HG03139 (cell line): ENCODE measurements around the gene ELOVL1.

Source experiments
- ATAC-seq: cut with Tn5 transposase; IDR thresholded peaks from one replicate; pipeline ENCODE4 v1.9.1; 2021; ENCODE audit not compliant: unreplicated experiment

ELOVL1 gene

DNA sequence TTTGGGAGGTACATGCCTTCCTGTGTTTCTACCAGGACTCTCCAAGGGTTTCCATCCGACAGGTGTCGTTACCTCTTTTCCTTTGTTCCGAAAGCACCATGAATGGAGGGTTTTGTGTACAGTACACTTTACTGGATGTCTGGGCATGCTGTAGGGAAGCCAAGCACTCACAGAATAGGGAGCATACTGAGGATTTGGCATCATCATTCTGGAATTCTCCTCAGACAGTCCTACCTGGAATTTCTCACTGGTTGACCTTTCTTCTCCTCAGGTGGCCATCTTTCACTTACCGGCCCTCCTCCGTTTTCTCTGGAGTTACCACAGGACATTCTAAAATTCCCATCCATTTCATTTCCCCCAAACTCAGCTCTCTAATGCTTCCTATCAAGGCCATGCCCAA lies 36.1 kb downstream of the ELOVL1 start:
- no peak for ATAC-seq

DNA sequence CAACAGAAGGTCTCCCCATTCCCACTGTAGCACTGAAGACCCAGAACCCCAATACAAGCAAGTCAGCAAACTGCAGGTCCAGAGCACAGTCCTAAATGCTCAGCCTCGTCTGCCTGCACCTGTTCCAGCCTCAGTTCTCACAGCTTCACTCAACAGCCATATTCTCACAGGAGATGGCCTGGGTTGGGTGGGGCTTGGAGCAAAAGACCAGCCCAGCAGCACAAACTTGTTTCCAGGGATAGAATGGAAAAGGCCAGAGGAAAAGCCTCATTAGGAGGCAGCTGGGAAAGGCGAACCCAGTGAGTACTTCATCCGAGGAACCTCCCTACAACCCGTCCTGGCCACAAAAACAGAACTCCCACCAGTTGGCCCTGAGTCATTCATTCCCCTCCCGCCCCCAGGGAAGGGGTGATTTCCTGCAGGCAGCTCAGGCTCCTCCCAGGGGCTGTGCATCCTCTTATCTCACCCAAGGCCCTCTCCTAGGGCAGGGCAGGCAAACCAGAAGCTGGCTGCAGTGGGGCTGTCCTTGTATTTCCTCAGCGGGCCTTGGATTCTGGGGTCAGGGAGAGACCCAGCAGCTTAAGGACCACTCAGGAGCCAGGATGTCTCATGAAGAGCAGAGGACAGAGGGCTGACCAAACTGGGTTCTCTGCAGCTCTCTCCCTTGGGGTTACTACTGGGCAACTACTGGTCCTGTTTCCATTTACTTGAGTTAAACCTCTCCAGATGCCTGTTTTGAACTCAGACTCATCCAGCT lies 37.6 kb downstream of the ELOVL1 start:
- ATAC-seq, result no peak

DNA sequence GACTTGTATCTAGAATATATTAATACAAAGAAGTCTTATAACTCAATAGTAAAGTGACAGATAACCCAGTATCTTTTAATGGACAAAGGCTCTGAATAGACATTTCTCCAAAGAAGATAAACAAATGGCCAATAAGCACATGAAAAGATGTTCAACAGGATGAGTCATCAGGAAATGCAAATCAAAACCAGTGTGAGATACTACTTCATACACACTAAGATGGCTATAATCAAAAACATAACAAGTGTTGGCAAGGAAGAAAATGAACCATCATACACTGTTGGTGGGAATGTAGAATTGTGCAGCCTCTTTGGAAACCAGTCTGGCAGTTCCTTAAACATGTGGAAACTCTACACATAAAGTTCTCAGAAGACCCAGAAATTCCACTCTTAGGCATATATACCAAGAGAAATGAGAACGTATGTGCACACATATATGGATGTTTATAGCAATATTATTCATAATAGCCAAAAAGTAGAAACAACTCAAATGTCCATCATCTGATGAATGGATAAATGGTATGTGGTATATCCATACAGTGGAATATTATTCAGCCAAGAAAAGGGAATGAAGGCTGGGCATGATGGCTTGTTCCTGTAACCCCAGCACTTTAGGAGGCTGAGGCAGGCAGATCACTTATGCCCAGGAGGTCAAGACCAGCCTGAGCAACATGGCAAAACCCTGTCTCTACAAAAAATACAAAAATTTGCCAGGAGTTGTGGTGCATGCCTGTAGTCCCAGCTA lies 40.1 kb downstream of the ELOVL1 start:
- no peak for ATAC-seq

DNA sequence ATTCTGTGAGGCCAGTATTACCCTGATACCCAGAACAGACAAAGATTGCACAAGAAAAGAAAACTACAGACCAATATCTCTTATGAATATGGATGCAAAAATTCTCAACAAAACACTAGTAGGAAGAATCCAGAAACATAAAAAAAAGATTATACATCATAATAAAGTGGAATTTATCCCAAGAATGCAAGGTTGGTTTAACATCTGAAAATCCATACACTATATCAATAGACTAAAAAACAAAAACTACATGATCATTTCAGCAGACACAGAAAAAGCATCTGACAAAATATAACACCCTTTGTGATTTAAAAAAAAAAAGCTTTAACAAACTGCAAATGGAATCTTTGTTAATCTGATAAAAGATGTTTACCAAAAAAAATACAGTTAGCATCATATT lies 42.4 kb downstream of the ELOVL1 start:
- no peak for ATAC-seq

DNA sequence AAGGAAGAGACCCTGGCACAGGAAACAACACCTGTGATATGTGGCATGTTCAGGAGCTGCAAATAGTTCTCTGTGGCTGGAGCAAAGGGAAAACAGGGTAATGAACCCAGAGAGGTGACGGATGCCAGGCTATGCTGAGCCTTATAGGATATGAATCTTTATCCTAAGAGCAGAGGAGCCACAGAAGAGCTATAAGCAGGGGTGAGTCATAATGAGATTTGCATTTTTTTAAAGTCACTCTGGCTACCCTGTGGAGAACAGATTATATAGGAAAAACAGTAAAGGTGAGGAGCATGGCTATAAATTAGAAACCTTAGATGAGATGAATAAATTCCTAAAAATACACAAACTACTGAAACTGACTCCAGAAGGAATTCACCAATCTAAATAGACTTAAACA lies 43.0 kb downstream of the ELOVL1 start:
- ATAC-seq, result no peak

DNA sequence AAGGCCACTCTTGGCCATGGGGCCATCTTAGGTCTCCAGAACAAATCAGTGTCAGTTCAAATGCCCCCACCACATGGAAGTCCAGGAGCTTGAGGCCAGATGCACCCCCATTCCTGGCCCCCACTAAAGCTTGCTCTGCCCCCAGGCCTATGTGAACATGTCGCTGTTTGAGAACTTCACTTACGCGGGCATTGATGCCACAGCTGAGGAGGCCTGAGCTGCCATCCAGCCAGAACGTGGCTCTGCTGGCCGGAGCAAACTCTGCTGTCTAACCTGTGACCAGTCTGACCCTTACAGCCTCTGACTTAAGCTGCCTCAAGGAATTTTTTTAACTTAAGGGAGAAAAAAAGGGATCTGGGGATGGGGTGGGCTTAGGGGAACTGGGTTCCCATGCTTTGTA lies 45.3 kb downstream of the ELOVL1 start:
- ATAC-seq, result no peak

DNA sequence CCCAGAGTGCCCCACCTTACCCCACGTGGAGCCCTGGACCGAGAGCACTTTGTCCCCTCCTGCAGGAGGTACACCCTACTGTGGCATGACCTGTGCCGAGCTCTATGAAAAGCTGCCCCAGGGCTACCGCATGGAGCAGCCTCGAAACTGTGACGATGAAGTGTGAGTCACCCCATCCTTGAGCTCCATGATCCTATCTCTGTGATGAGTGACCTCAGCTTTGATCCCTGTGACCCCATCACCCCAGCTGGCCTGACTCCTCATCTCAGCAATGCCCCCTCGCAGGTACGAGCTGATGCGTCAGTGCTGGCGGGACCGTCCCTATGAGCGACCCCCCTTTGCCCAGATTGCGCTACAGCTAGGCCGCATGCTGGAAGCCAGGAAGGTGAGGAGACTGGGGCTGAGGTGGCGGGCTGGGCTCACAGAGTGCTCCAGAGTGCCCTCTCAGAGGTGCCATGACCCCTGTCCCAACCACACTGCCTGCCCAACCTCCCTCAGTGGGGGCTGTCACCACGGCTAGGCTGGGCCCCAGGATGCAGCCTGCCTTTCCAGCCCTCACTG lies 46.4 kb downstream of the ELOVL1 start:
- ATAC-seq, result no peak

DNA sequence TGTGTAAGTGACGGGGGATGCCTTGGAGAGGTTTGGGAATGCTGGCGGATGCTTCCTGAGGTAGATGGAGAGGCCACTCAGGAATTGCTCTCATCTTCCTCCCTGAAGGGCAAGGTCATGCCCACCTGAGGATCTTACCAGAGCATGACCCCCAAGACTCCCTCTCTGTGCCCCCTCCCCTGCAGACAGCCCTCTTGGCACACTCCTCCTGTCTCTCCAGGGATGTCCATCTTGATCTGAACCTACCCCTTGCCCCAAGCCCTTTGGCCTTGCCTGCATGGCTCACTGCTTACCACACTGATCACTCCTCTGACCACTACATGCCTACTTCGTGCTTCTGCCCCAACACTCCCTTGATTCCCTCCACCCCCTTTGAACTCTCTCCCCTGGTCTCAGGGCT lies 48.0 kb downstream of the ELOVL1 start:
- ATAC-seq, result no peak

DNA sequence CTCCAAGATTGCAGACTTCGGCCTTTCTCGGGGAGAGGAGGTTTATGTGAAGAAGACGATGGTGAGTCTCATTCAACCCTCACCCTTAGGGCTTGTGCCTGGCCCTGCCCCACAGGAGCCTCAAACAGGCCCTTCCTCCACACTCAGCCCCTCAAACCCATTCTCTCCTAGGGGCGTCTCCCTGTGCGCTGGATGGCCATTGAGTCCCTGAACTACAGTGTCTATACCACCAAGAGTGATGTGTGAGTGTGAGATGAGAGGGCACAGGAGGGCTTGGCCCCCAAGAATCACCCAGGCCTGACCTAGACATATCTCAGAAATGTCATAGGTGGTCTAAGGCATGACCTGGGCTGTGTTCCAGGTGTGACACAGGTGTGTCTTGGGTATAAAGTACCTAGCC lies 48.5 kb downstream of the ELOVL1 start:
- ATAC-seq, result no peak

DNA sequence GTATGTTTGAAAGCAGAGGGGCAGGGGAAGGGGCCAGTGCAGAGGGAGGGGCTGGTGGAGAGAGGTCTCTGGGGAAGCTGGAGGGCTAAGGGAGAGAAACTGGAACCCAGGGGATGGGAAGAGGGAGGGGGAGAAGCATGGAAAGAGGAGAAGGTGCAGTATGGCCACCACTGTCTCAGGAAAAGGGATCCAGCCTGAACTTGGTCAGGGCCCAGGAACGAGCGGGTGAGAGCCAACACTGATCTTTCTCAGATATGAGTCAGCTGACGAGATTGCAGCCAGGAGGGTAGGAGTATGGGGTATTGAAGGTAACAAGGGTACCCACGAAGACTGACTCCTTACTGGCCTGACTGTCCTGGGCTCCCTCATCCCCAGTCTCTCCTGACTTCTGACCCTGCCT lies 49.0 kb downstream of the ELOVL1 start:
- ATAC-seq, result no peak

DNA sequence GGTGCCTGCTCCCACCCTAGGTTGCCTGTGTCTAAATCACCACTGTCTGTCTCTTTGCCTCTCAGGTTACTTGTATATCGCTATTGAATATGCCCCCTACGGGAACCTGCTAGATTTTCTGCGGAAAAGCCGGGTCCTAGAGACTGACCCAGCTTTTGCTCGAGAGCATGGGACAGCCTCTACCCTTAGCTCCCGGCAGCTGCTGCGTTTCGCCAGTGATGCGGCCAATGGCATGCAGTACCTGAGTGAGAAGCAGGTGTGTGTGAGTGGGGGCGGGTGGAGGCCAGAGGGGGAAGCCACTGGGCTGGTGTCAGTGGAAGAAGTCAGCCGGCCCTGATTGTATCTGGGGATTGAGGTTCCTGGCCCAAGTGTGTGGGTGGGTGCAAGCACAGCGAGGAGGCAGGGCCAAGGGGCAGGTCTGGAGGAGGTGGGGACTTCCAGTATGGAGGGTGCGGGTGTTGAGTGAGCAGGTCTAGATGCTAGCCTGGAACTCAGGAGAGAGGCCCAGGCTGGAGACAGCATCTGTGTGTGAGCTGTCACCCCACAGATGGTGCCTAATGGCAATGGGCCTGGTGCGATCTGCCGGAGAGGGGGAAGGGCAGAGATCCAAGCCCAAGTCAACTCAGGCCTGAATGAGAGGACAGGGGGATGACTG lies 49.9 kb downstream of the ELOVL1 start:
- no peak for ATAC-seq

DNA sequence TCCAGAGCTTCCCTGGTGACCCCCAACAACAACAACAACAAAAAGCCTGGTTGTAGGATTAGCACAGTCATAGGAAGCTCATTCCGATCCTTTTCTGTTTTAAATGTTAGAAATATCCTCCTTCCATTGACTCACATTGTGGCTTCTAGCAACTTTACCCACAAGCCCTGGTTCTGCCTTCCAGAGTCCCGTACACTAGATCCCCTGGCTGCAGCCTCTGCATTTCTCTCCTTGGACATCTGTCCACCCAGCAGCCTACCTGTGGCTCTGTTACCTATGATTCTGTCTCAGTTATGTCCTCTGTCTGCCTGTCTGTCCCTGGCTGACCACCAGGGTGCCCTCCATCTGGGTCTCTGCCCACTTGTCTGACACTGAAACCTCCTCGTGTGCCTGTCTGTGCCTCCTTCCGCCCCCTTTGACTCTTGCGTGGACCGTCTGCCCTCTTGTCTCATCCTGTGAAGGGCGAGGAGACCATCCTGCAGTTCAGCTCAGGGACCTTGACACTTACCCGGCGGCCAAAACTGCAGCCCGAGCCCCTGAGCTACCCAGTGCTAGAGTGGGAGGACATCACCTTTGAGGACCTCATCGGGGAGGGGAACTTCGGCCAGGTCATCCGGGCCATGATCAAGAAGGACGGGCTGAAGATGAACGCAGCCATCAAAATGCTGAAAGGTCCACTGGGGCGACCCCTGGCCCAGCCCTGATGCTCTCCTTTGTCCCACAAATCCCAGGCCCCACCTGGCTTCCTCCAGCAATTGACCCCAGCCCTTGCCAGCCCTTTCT lies 50.9 kb downstream of the ELOVL1 start:
- no peak for ATAC-seq

DNA sequence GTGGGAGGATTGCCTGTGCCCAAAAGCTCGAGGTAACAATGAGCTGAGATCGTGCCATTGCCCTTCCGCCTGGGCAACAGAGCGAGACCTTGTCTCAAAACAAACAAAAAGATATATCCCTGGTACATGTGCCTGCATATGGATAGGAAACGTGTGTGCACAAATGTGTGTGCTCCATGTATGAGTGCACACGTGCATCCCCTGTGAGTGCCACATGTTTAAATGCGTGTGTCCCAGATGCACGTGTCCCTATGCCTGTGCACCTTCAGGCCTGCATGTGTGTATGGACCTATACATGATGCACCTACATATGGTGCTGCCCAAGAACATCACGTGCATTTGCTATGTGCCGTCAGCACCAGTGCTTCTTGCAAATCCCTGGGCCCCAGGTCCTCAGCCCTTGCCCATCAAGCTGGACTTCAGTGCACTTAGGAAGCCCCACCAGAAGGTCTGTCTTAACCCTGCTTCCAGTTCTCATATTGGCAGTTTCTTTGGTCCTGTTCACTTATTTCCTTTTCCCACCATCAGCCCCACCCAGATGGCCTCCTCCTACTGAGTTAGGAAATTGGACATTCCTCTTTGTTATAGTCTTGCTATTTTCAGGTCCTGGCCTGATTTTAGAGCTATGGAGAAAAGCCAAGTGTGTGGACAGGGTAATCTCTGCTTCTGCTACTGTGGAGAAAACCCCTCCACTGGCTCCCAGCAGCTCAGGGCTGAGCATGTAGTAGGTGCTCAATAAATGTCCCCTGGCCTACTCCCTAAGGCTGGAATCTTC lies 51.7 kb downstream of the ELOVL1 start:
- ATAC-seq, result no peak

DNA sequence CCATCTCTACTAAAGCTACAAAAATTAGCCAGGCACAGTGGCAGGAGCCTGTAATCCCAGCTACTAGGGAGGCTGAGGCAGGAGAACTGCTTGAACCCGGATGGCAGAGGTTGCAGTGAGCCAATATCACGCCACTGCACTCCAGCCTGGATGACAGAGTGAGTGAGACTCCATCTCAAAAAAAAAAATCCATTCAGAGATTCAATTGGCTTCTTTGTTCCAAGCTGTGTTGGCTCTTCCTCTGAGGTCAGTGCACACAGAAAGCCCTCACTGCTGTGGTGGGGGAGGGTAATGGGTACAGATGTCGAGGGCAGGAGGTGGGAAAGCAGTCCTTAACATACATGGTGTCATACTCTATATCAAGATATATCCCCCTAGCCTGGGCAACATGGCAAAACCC lies 52.3 kb downstream of the ELOVL1 start:
- no peak for ATAC-seq

DNA sequence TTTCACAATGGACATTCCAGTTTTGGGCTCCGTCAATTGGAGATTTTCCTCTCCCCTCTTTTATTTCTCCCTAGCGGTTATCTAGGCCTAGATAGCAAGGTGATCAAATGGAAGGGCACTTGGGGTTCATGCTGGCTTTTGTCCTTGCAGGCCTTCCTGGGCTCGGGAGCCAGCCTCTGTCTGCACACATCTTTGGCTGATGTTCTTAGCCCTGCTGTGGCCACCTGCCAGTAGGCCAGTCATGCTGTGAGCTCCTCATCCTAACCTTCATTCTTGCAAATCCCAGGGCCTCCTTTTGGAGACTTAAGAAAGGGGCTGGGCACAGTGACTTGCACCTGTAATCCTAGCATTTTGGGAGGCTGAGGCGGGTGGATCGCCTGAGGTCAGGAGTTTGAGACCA lies 53.6 kb downstream of the ELOVL1 start:
- no peak for ATAC-seq

DNA sequence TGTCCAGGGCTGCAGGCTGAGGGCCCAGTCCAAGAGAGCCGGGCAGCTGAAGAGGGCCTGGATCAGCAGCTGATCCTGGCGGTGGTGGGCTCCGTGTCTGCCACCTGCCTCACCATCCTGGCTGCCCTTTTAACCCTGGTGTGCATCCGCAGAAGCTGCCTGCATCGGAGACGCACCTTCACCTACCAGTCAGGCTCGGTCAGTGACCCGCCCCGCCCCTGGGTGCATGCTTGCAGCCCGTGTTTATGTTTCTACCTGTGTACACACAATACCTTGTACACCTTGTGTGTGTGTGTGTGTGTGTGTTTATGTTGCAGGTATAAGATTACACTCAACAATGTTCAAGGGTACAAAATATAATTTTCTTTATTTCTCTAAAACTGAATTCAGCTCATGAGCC lies 54.0 kb downstream of the ELOVL1 start:
- ATAC-seq, result no peak
